ENCODE data around the gene SERGEF. TPM values are rescaled to one million over a fixed set of nuclear protein-coding genes. Genes with fewer than 3 reads are reported as not detected.

Gene SERGEF
- total RNA-seq, 4 donors from 2014 or later, result 42.1 to 61.6 (median 53.9) TPM

GRCh38 chr11:17939542-17939941, 73.3 kb downstream of the SERGEF start:
- Histone ChIP-seq H3K9me3 (peaks cover 0 to 17% (median 0%) of the 10 kb centered on the region in 4 donors), H3K27ac (no peak overlapping the region), H3K27me3 (no peaks in the 10 kb centered on the region), H3K36me3 (peaks cover 0 to 32% (median 0%) of the 10 kb centered on the region in 3 donors), H3K4me1 (no peaks in the 10 kb centered on the region), H3K4me3 (no peak overlapping the region)
- TF ChIP-seq EP300 (IDR thresholded peaks at IDR 0.05) (no peak), POLR2A (IDR thresholded peaks at IDR 0.05) (no peak), CTCF (IDR thresholded peaks at IDR 0.05) (no peak)
- WGBS, 2 donors, result 53 to 86% methylated on average over 1 of the region's 1 CpG
- DNase-seq (ENCODE audit: low spot score in 2 of 2), result no peak

- TF ChIP-seq EP300 (IDR thresholded peaks at IDR 0.05) (no peak), POLR2A (IDR thresholded peaks at IDR 0.05) (no peak), CTCF (IDR thresholded peaks at IDR 0.05) (no peak)
Measured at GRCh38 chr11:17936790-17937189, 76.1 kb downstream of the SERGEF start.

GRCh38 chr11:17934194-17934593, 78.7 kb downstream of the SERGEF start:
- DNase-seq (ENCODE audit: low spot score in 2 of 2), result no peak
- Histone ChIP-seq H3K27ac (no peak overlapping the region), H3K4me3 (no peak overlapping the region), H3K9me3 (peaks cover 0 to 4% (median 0%) of the 10 kb centered on the region in 4 donors), H3K4me1 (no peaks in the 10 kb centered on the region), H3K27me3 (no peaks in the 10 kb centered on the region), H3K36me3 (peaks cover 0 to 14% (median 0%) of the 10 kb centered on the region in 3 donors)
- WGBS, 2 donors, result 69 to 82% methylated on average over 1 of the region's 1 CpG
- no peak for TF ChIP-seq EP300 (IDR thresholded peaks at IDR 0.05)

More at GRCh38 chr11:17936790-17937189, 76.1 kb downstream of the SERGEF start:
- H3K9me3 ChIP-seq, result peaks cover 0 to 4% (median 0%) of the 10 kb centered on the region in 4 donors
- no peaks in the 10 kb centered on the region for H3K27me3 ChIP-seq
- peaks cover 0 to 18% (median 0%) of the 10 kb centered on the region in 3 donors for H3K36me3 ChIP-seq
- no peaks in the 10 kb centered on the region for H3K4me1 ChIP-seq
- no peak for DNase-seq (ENCODE audit: low spot score in 2 of 2)
- H3K4me3 ChIP-seq, result no peak overlapping the region
- H3K27ac ChIP-seq, result no peak overlapping the region
- 97 to 100% methylated on average over 1 of the region's 1 CpG for WGBS, 2 donors

- DNase-seq (ENCODE audit: low spot score in 2 of 2), result no peak
- H3K9me3 ChIP-seq, result peaks cover 0 to 4% (median 0%) of the 10 kb centered on the region in 4 donors
- no peaks in the 10 kb centered on the region for H3K27me3 ChIP-seq
- H3K27ac ChIP-seq, result no peak overlapping the region
- H3K36me3 ChIP-seq, result peaks cover 0 to 14% (median 0%) of the 10 kb centered on the region in 3 donors
- no peak for TF ChIP-seq CTCF (IDR thresholded peaks at IDR 0.05)
- TF ChIP-seq EP300 (IDR thresholded peaks at IDR 0.05), result no peak
- TF ChIP-seq POLR2A (IDR thresholded peaks at IDR 0.05), result no peak
- 81 to 83% methylated on average over 1 of the region's 1 CpG for WGBS, 2 donors
- no peak overlapping the region for H3K4me3 ChIP-seq
- H3K4me1 ChIP-seq, result no peaks in the 10 kb centered on the region
Measured at GRCh38 chr11:17933708-17934107, 79.1 kb downstream of the SERGEF start.

GRCh38 chr11:17932472-17932871, 80.4 kb downstream of the SERGEF start:
- TF ChIP-seq CTCF (IDR thresholded peaks at IDR 0.05) (no peak), EP300 (IDR thresholded peaks at IDR 0.05) (no peak), POLR2A (IDR thresholded peaks at IDR 0.05) (no peak)
- Histone ChIP-seq H3K4me1 (no peaks in the 10 kb centered on the region), H3K27me3 (no peaks in the 10 kb centered on the region), H3K27ac (no peak overlapping the region), H3K4me3 (no peak overlapping the region), H3K9me3 (peaks cover 0 to 4% (median 0%) of the 10 kb centered on the region in 4 donors), H3K36me3 (peaks cover 0 to 11% (median 0%) of the 10 kb centered on the region in 3 donors)
- WGBS, 2 donors, result 97 to 100% methylated on average over 1 of the region's 1 CpG
- DNase-seq (ENCODE audit: low spot score in 2 of 2), result no peak

- Histone ChIP-seq H3K27ac (no peak overlapping the region), H3K9me3 (peaks cover 0 to 4% (median 0%) of the 10 kb centered on the region in 4 donors), H3K27me3 (no peaks in the 10 kb centered on the region), H3K36me3 (peaks cover 0 to 11% (median 0%) of the 10 kb centered on the region in 3 donors), H3K4me3 (no peak overlapping the region), H3K4me1 (no peaks in the 10 kb centered on the region)
- WGBS, 2 donors, result 95 to 100% methylated on average over 1 of the region's 1 CpG
- TF ChIP-seq CTCF (IDR thresholded peaks at IDR 0.05), result no peak
- no peak for TF ChIP-seq EP300 (IDR thresholded peaks at IDR 0.05)
- no peak for TF ChIP-seq POLR2A (IDR thresholded peaks at IDR 0.05)
- DNase-seq (ENCODE audit: low spot score in 2 of 2), result no peak
Measured at GRCh38 chr11:17931595-17931994, 81.3 kb downstream of the SERGEF start.

Data from tibial nerve (tissue), 4 donors.